IMR-90 (cell line): ENCODE data around the gene CA9. TPM values are rescaled to one million over a fixed set of nuclear protein-coding genes. Genes with fewer than 3 reads are reported as not detected.
A peak's percentile ranks its signal among the peaks of the same experiment; 100 is the strongest.

Experiments
- ATAC-seq: fragments of 200-7000 bp; cut with Tn5 transposase; 2 replicates; pipeline ENCODE4 v1.9.1; 2020; ENCODE audit warnings: low read depth, mild to moderate bottlenecking, moderate library complexity
- BruUV-seq: library from RNA; stranded (reverse); fragments of 400-500 nt; replicated peaks from 2 replicates; lab custom pipeline; 2021; lab: Mats Ljungman, UMichigan
- CTCF ChIA-PET: fragments of 300-600 bp; formaldehyde crosslinking; extraction: SDS; loops from one replicate; lab custom pipeline; 2021; ENCODE audit warnings: antibody characterized with exemption; lab: Yijun Ruan, JAX
- POLR2A ChIA-PET: fragments of 300-600 bp; sonication (Branson Sonifier 250); formaldehyde crosslinking; loops from one replicate; lab custom pipeline; 2022; ENCODE audit warnings: antibody characterized with exemption; ENCODE audit not compliant: unreplicated experiment; lab: Charles Lee
- DNase-seq: peaks from one replicate; pipeline ENCODE4 v3.0.0; 2013
- H2AFZ ChIP-seq: replicated peaks from 2 replicates; pipeline ENCODE3; 2013; ENCODE audit warnings: low read length, mild to moderate bottlenecking; ENCODE audit not compliant: poor library complexity
- H2AK5ac ChIP-seq: 2 replicates; pipeline ENCODE4 v1.6.1; 2013; ENCODE audit warnings: low read depth, low read length, inconsistent platforms
- H2AK9ac ChIP-seq: replicated peaks from 2 replicates; pipeline ENCODE3; 2013; ENCODE audit warnings: mild to moderate bottlenecking, low read depth, low read length, moderate library complexity; ENCODE audit not compliant: poor library complexity
- H2BK120ac ChIP-seq: 2 replicates; pipeline ENCODE4 v1.6.1; 2013; ENCODE audit warnings: low read depth, low read length, inconsistent platforms
- H2BK15ac ChIP-seq: 3 replicates; pipeline ENCODE4 v1.6.1; 2013; ENCODE audit warnings: low read depth, low read length, inconsistent platforms
- H2BK20ac ChIP-seq: 2 replicates; pipeline ENCODE4 v1.6.1; 2013; ENCODE audit warnings: low read depth, mild to moderate bottlenecking, inconsistent platforms, low read length, moderate library complexity
- H2BK5ac ChIP-seq: 2 replicates; pipeline ENCODE4 v1.6.1; 2013; ENCODE audit warnings: mild to moderate bottlenecking, low read depth, low read length, inconsistent platforms; ENCODE audit not compliant: poor library complexity, severe bottlenecking
- H3K14ac ChIP-seq: replicated peaks from 2 replicates; pipeline ENCODE4 v1.6.1; 2013; ENCODE audit warnings: low read depth, low read length, inconsistent platforms
- H3K18ac ChIP-seq: 2 replicates; pipeline ENCODE4 v1.6.1; 2013; ENCODE audit warnings: low read depth, low read length, control low read depth
- H3K23ac ChIP-seq: 2 replicates; pipeline ENCODE4 v1.6.1; 2013; ENCODE audit warnings: low read depth, low read length, inconsistent platforms
- H3K27ac ChIP-seq: 2 replicates; pipeline ENCODE4 v1.5.1; 2013; ENCODE audit warnings: mild to moderate bottlenecking, control low read depth, low read length; ENCODE audit not compliant: insufficient read depth
- H3K27me3 ChIP-seq: 2 replicates; pipeline ENCODE4 v1.6.1; 2013; ENCODE audit warnings: low read length; ENCODE audit not compliant: control insufficient read depth, insufficient read depth
- H3K36me3 ChIP-seq: 2 replicates; pipeline ENCODE4 v1.6.1; 2013; ENCODE audit warnings: low read length, mixed read lengths; ENCODE audit not compliant: control insufficient read depth, insufficient read depth
- H3K4ac ChIP-seq: 2 replicates; pipeline ENCODE4 v1.6.1; 2013; ENCODE audit warnings: low read depth, low read length, inconsistent platforms
- H3K4me1 ChIP-seq: 2 replicates; pipeline ENCODE4 v1.6.1; 2013; ENCODE audit warnings: low read length, mixed read lengths; ENCODE audit not compliant: control insufficient read depth, insufficient read depth
- H3K4me2 ChIP-seq: 2 replicates; pipeline ENCODE4 v1.6.1; 2013; ENCODE audit warnings: low read depth, mild to moderate bottlenecking, control low read depth, low read length, moderate library complexity
- H3K4me3 ChIP-seq: 2 replicates; pipeline ENCODE4 v1.5.1; 2013; ENCODE audit warnings: low read depth, mild to moderate bottlenecking, control low read depth, low read length, moderate library complexity; ENCODE audit not compliant: insufficient read depth
- H3K56ac ChIP-seq: 2 replicates; pipeline ENCODE4 v1.6.1; 2013; ENCODE audit warnings: low read length, inconsistent platforms; ENCODE audit not compliant: insufficient read depth; ENCODE audit errors: extremely low read depth
- H3K79me1 ChIP-seq, 2 experiments: 2 replicates each; pipeline ENCODE4 v1.6.1; 2013; ENCODE audit warnings: low read length in 2 of 2, inconsistent platforms in 1 of 2, low read depth in 1 of 2
- H3K9ac ChIP-seq: 2 replicates; pipeline ENCODE4 v1.6.1; 2013; ENCODE audit warnings: low read depth, low read length, control low read depth
- H3K9me1 ChIP-seq: 2 replicates; pipeline ENCODE4 v1.6.1; 2013; ENCODE audit warnings: low read length, inconsistent platforms; ENCODE audit not compliant: insufficient read depth
- H3K9me3 ChIP-seq: 2 replicates; pipeline ENCODE4 v1.6.1; 2013; ENCODE audit warnings: low read length; ENCODE audit not compliant: control insufficient read depth, insufficient read depth
- H4K20me1 ChIP-seq: 2 replicates; pipeline ENCODE4 v1.6.1; 2013; ENCODE audit warnings: low read length, inconsistent platforms; ENCODE audit not compliant: insufficient read depth
- H4K5ac ChIP-seq: 2 replicates; pipeline ENCODE4 v1.6.1; 2013; ENCODE audit warnings: mild to moderate bottlenecking, low read depth, low read length, control low read depth
- H4K8ac ChIP-seq, 2 experiments: 2 replicates each; pipeline ENCODE4 v1.6.1; 2013; ENCODE audit warnings: low read depth in 2 of 2, low read length in 2 of 2, control low read depth in 1 of 2, inconsistent platforms in 1 of 2
- H4K91ac ChIP-seq: 2 replicates; pipeline ENCODE4 v1.6.1; 2013; ENCODE audit warnings: low read depth, low read length, inconsistent platforms; ENCODE audit not compliant: insufficient read depth
- CEBPB ChIP-seq: IDR thresholded peaks from 2 replicates; pipeline ENCODE4 v1.6.1; 2012; ENCODE audit warnings: low read depth, low read length, improper control_type of control experiment
- CHD1 ChIP-seq: IDR thresholded peaks from 2 replicates; pipeline ENCODE4 v1.6.1; 2012; ENCODE audit warnings: low read depth, low read length, improper control_type of control experiment
- MAZ ChIP-seq: IDR thresholded peaks from 2 replicates; pipeline ENCODE4 v1.6.1; 2012; ENCODE audit warnings: low read depth, mild to moderate bottlenecking, low read length, improper control_type of control experiment, moderate library complexity, borderline replicate concordance
- MXI1 ChIP-seq: IDR thresholded peaks from 2 replicates; pipeline ENCODE4 v1.6.1; 2012; ENCODE audit warnings: low read depth, mild to moderate bottlenecking, low read length, moderate library complexity, borderline replicate concordance
- POLR2A ChIP-seq: IDR thresholded peaks from 2 replicates; pipeline ENCODE4 v1.6.1; 2012; ENCODE audit warnings: mild to moderate bottlenecking, low read depth, low read length
- RAD21 ChIP-seq: IDR thresholded peaks from 2 replicates; pipeline ENCODE4 v1.6.1; 2012; ENCODE audit warnings: low read length, improper control_type of control experiment
- RFX5 ChIP-seq: IDR thresholded peaks from 2 replicates; pipeline ENCODE4 v1.8.0; 2012; ENCODE audit warnings: low read depth, mild to moderate bottlenecking, low read length, moderate library complexity
- WGBS, 2 experiments: methylation state at CpG; one replicate each; pipeline versions ENCODE4 v1.1.5 to v1.1.7; 2013; ENCODE audit warnings: missing lambda C conversion rate in 2 of 2; ENCODE audit not compliant: insufficient read length in 1 of 2; ENCODE audit errors: extremely low coverage in 2 of 2; 5-methylcytosine and 5-hydroxymethylcytosine counted together
- dilution Hi-C: fragments of 300-500 bp; cut with HindIII; formaldehyde crosslinking; loops from one replicate; pipeline ENCODE4 v1.14.3; 2018; ENCODE audit warnings: low sequenced_read_pairs; ENCODE audit not compliant: unreplicated experiment
- in situ Hi-C: fragments of 300-500 bp; cut with MboI; formaldehyde crosslinking; loops from 3 replicates; pipeline ENCODE4 v1.14.3; 2019; ENCODE audit warnings: low sequenced_read_pairs, inconsistent platforms, mixed read lengths
- intact Hi-C: fragments of 100-400 bp; cut with micrococcal nuclease; formaldehyde crosslinking; loops from 2 replicates; pipeline ENCODE4 v1.10.0; 2022
- polyA plus RNA-seq, 3 experiments: library from polyadenylated mRNA; depleted of rRNA; stranded (reverse); fragments of >200 nt; gene quantifications; 2 replicates each; pipeline ENCODE4 v1.2.3, GENCODE V29; 2012; ENCODE audit warnings: low replicate concordance in 1 of 3
- total RNA-seq: library from RNA; depleted of rRNA; stranded (reverse); fragments of >200 nt; gene quantifications from 2 replicates; pipeline ENCODE4 v1.2.3, GENCODE V29; 2012
- TF ChIP-seq, protein P1 (sequence below): fragments of 150-350 bp; IDR thresholded peaks from 2 replicates; pipeline ENCODE4 v1.6.1; 2016; ENCODE audit warnings: low read depth, mild to moderate bottlenecking, low read length, moderate library complexity, borderline replicate concordance

CA9 gene
- total and polyA plus RNA-seq, 2 of the 4 experiments (the other 2 are of a cell fraction): 0.54 to 3.9 TPM

- ChIA-PET POLR2A (interaction anchor here (0.6 to 2.8 kb wide), 5 partner anchors 13 to 44 kb away, joined by 3 to 23 read pairs (median 4); partner anchors contain the start of gene TPM2), CTCF (interaction anchor here (0.6 to 1.0 kb wide), 3 partner anchors 45 to 135 kb away, joined by 3 read pairs; no protein-coding TSS in a partner anchor)
- intact Hi-C loops: loop anchor here (2.0 kb wide), 1 partner anchor 38 kb away; no protein-coding TSS in a partner anchor
These were observed 55.4 kb downstream of the CA9 start for GRCh38 chr9:35729101-35729500.

More at GRCh38 chr9:35729101-35729500, 55.4 kb downstream of the CA9 start:
- Histone ChIP-seq H3K4me3 (peak overlapping the region; percentile 99), H4K91ac (peak overlapping the region; percentile 99), H4K8ac (peak overlapping the region; percentile 92 to 99), H4K20me1 (peaks cover 36% of the 10 kb centered on the region), H2BK120ac (peak overlapping the region; percentile 98), H3K9me1 (peaks cover 5% of the 10 kb centered on the region; the same call in 1 of the 2 replicates), H3K9me3 (no peaks in the 10 kb centered on the region), H3K4me2 (peak overlapping the region; percentile 96), H2AFZ (peak overlapping the region; percentile 36), H4K5ac (peak overlapping the region; percentile 58), H3K23ac (peak overlapping the region; percentile 84), H2AK9ac (peak overlapping the region; percentile 94), H3K36me3 (peaks cover 18% of the 10 kb centered on the region), H3K4ac (peak overlapping the region; percentile 99), H2BK20ac (peak overlapping the region; percentile 49), H2AK5ac (peak overlapping the region; percentile 100), H3K18ac (peak overlapping the region; percentile 87), H3K56ac (peak overlapping the region; percentile 99), H3K27me3 (no peaks in the 10 kb centered on the region), H3K9ac (peak overlapping the region; percentile 99), H2BK5ac (peak overlapping the region; percentile 96), H3K27ac (peak overlapping the region; percentile 90), H3K4me1 (peaks cover 25% of the 10 kb centered on the region), H2BK15ac (peak overlapping the region; percentile 75; the same call in 2 of the 3 replicates), H3K79me1 (peaks cover 23 to 73% of the 10 kb centered on the region in 2 experiments), H3K14ac (peak overlapping the region; percentile 100)
- no CpG with 5 or more reads among the region's 3 CpGs for WGBS, 2 experiments
- no TSS peak for BruUV-seq
- peak; percentile 18 for DNase-seq
- TF ChIP-seq MAZ (no peak), CHD1 (no peak), POLR2A (no peak), CEBPB (no peak), MXI1 (no peak), RFX5 (no peak), RAD21 (no peak)
- TF ChIP-seq, protein P1, sequence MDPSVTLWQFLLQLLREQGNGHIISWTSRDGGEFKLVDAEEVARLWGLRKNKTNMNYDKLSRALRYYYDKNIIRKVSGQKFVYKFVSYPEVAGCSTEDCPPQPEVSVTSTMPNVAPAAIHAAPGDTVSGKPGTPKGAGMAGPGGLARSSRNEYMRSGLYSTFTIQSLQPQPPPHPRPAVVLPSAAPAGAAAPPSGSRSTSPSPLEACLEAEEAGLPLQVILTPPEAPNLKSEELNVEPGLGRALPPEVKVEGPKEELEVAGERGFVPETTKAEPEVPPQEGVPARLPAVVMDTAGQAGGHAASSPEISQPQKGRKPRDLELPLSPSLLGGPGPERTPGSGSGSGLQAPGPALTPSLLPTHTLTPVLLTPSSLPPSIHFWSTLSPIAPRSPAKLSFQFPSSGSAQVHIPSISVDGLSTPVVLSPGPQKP: no peak
- no peak for ATAC-seq
- in situ Hi-C loops (no loop called here), dilution Hi-C loops (no loop called here)
